Measurements from ENCODE around the gene AXIN1.

GRCh38 chr16:399340-400019 lies 47.0 kb upstream of the AXIN1 start:
- no peak for TF ChIP-seq CTCF (IDR thresholded peaks at IDR 0.05)
- no peak for TF ChIP-seq POLR2A (IDR thresholded peaks at IDR 0.05)
